T-helper 17 cell (primary cell): ENCODE results near the gene ELL. TPM values are rescaled to one million over a fixed set of nuclear protein-coding genes. Genes with fewer than 3 reads are reported as not detected.

Source experiments
- ATAC-seq: fragments of 150-1000 bp; cut with Tn5 transposase; 2 replicates; pipeline ENCODE4 v1.10.0; 2021; ENCODE audit warnings: mild to moderate bottlenecking, moderate library complexity
- DNase-seq, 3 donors: peaks; one replicate each; pipeline versions ENCODE4 v3.0.0 to v3.0.0-alpha.2; 2020 to 2021
- H3K9me3 ChIP-seq: one replicate; pipeline ENCODE4 v1.7.0; 2013; ENCODE audit warnings: low read length, mild to moderate bottlenecking; ENCODE audit not compliant: control insufficient read depth, poor library complexity, severe bottlenecking
- H3K27ac Mint-ChIP-seq: one replicate; pipeline ENCODE4 v1.8.0; 2022; ENCODE audit warnings: mild to moderate bottlenecking, moderate library complexity, mixed read lengths
- H3K27me3 Mint-ChIP-seq: one replicate; pipeline ENCODE4 v1.8.0; 2022; ENCODE audit warnings: mixed read lengths
- H3K36me3 Mint-ChIP-seq: one replicate; pipeline ENCODE4 v1.8.0; 2022; ENCODE audit warnings: low read depth, mixed read lengths
- H3K4me1 Mint-ChIP-seq: one replicate; pipeline ENCODE4 v1.8.0; 2022; ENCODE audit warnings: mild to moderate bottlenecking, mixed read lengths
- H3K4me3 Mint-ChIP-seq: one replicate; pipeline ENCODE4 v1.8.0; 2022; ENCODE audit warnings: mild to moderate bottlenecking, moderate library complexity, mixed read lengths
- total RNA-seq, 4 donors: library from RNA in 2 of 4; stranded (reverse) in 2 of 4; gene quantifications; one replicate each; pipeline ENCODE4 v1.2.3 and lab custom pipeline; 2022 to 2026

ELL gene
- total RNA-seq, 2 donors from 2014 or later = 51.0 to 62.8 TPM

- DNase-seq (peak; percentile 100), ATAC-seq (peak; percentile 89)
- H3K9me3 ChIP-seq = no peaks in the 10 kb centered on the region
- peaks cover 22% of the 10 kb centered on the region for H3K4me1 Mint-ChIP-seq
- peak overlapping the region; percentile 99 for H3K4me3 Mint-ChIP-seq
- no peaks in the 10 kb centered on the region for H3K27me3 Mint-ChIP-seq
- H3K27ac Mint-ChIP-seq = peak overlapping the region; percentile 95
- no peaks in the 10 kb centered on the region for H3K36me3 Mint-ChIP-seq
Observed at GRCh38 chr19:18522124-18522861, 423 bp upstream of the ELL start.

DNA sequence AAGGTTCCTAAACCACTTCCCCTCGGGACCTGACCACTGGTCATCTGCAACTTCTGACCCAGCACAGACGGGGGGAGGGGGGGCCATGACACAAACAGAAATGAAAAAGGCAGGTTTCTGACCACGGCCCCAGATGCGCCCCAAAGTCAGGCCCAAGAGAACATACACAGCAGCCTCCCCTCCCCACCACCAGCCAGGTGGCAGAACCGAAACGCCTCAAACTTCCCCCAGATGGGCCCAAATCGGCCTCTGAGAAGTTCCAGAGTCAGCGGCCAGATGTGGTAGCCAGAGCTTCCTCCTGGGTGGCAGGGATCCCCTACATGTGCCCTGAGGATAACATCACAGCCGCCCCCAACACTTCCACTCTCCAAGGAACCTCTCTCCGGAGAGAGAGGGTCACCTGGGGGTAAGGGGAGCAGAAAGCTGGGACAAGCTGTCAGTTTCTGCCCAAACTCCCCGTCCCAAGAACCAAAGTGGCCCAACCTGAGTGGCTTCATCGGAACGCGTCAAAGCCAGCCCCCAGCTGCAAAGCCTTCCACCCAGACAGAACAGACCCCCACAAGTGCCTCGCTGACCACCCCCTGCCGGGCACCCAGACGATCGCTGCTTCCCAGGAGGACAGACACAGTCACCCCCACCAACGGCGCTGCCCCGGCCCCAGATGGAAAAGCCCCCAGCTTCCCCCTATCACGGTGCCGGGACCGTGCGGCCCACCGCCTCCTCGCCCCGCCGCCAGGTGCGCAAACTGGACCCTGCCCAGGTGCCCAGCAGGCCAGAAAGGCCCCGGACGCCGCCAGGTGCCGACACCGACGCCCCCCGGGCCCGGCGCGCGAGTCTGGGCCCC lies 800 bp downstream of the ELL start:
- Mint-ChIP-seq H3K4me1 (peaks cover 31% of the 10 kb centered on the region), H3K27ac (peak overlapping the region; percentile 95), H3K4me3 (peak overlapping the region; percentile 99), H3K27me3 (no peaks in the 10 kb centered on the region), H3K36me3 (no peaks in the 10 kb centered on the region)
- DNase-seq = no peak
- no peaks in the 10 kb centered on the region for H3K9me3 ChIP-seq
- no peak for ATAC-seq

DNA sequence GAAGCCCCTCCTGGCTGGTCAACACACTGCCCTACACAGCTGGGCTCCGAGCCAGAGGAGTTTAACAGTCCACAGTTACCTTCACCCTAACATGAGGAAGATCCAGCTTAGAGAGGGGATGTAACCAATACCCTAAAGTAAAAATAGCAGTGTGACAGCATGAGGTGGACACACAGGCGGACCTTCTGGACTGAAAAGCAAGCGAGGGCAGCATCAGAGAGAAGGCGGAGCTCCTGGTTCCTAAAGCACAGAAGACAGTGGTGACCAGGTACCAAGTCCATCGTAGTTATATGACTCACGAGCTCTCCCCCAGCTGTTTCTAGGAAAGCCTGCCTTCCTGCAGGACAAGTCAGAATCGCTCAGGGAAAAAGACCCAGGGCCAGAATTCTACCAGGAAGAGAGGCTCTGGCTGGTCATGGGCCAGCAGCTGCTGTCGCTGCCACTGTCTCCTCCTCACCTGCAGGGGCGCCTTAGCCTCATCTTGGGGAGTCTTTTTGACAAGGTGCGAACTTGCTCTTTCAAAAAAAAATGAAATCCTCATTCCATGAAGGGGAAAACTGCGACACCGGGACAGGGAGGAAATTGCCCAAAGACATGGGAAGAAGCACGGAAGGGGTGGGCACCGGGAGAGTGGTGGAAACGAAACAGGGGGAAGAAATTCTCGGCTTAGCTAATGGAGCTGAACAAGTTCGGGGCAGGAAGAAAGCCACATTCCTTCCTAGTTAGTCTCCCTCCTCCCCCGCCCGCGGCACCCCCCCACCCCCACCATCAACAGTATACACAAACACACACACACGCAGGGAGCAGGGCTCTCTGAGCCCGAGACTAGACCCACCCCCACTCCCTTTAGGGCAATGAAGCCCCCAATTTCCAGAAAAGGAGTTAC lies 1.7 kb downstream of the ELL start:
- no peak for ATAC-seq
- H3K27ac Mint-ChIP-seq = peak overlapping the region; percentile 95
- no peaks in the 10 kb centered on the region for H3K36me3 Mint-ChIP-seq
- no peaks in the 10 kb centered on the region for H3K9me3 ChIP-seq
- no peaks in the 10 kb centered on the region for H3K27me3 Mint-ChIP-seq
- peaks cover 32% of the 10 kb centered on the region for H3K4me1 Mint-ChIP-seq
- H3K4me3 Mint-ChIP-seq = peak overlapping the region; percentile 99
- DNase-seq = peak; percentile 34 to 48 (median 39)

DNA sequence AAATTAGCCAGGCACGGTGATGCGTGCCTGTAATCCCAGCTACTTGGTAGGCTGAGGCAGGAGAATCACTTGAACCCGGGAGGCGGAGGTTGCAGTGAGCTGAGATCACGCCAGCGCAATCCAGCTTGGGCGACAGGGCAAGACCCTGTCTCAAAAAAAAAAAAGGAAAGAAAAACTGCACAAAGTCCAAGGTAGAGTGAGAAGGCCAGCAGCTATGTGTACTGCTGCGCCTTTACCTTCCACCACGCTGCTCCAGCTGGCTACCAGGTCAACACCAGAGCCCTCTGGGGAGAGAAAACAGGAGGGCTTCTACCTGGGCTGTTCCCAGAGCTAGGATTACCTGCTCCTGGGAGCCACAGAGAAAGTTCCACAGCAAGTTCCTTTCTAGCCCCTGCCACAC lies 3.2 kb downstream of the ELL start:
- Mint-ChIP-seq H3K4me3 (no peak overlapping the region), H3K27ac (peak overlapping the region; percentile 39), H3K27me3 (no peaks in the 10 kb centered on the region), H3K36me3 (no peaks in the 10 kb centered on the region), H3K4me1 (peaks cover 40% of the 10 kb centered on the region)
- no peaks in the 10 kb centered on the region for H3K9me3 ChIP-seq
- no peak for ATAC-seq
- DNase-seq = no peak

GRCh38 chr19:18517606-18518005 lies 4.3 kb downstream of the ELL start:
- Mint-ChIP-seq H3K4me1 (peaks cover 47% of the 10 kb centered on the region), H3K4me3 (no peak overlapping the region), H3K27ac (peak overlapping the region; percentile 39), H3K36me3 (no peaks in the 10 kb centered on the region), H3K27me3 (no peaks in the 10 kb centered on the region)
- no peak for DNase-seq
- no peaks in the 10 kb centered on the region for H3K9me3 ChIP-seq
- no peak for ATAC-seq

GRCh38 chr19:18515959-18516358 lies 5.9 kb downstream of the ELL start:
- ATAC-seq (no peak), DNase-seq (no peak)
- peak overlapping the region; percentile 70 for H3K27ac Mint-ChIP-seq
- no peaks in the 10 kb centered on the region for H3K9me3 ChIP-seq
- H3K27me3 Mint-ChIP-seq = no peaks in the 10 kb centered on the region
- peak overlapping the region; percentile 12 for H3K4me3 Mint-ChIP-seq
- H3K4me1 Mint-ChIP-seq = peaks cover 47% of the 10 kb centered on the region
- H3K36me3 Mint-ChIP-seq = no peaks in the 10 kb centered on the region

- H3K4me3 Mint-ChIP-seq = peak overlapping the region; percentile 1
- peak overlapping the region; percentile 70 for H3K27ac Mint-ChIP-seq
- no peaks in the 10 kb centered on the region for H3K27me3 Mint-ChIP-seq
- peak in 1 of 3 donors; percentile 40 for DNase-seq
- peaks cover 50% of the 10 kb centered on the region for H3K4me1 Mint-ChIP-seq
- ATAC-seq = peak; percentile 80
- no peaks in the 10 kb centered on the region for H3K36me3 Mint-ChIP-seq
- H3K9me3 ChIP-seq = no peaks in the 10 kb centered on the region
Observed at GRCh38 chr19:18514800-18515682, 6.8 kb downstream of the ELL start.

DNA sequence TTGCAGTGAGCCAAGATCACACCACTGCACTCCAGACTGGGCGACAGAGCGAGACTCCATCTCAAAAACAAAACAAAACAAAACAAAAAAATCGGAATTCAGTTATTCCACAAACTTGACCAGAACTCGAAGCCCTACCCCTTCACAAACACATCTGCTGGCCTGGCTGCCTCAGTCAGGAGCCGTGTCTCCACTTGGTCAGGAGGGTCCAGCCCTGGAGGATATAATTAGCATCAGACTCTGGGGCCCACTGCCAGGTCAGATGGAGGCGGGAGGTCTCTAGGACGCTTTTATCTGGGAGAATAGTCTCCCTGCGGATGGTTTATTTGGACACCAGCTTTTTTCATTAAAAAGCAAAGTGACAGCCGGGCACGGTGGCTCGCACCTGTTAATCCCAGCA lies 8.0 kb downstream of the ELL start:
- peak overlapping the region; percentile 19 for H3K4me3 Mint-ChIP-seq
- H3K9me3 ChIP-seq = no peaks in the 10 kb centered on the region
- H3K4me1 Mint-ChIP-seq = peaks cover 46% of the 10 kb centered on the region
- no peaks in the 10 kb centered on the region for H3K36me3 Mint-ChIP-seq
- DNase-seq = no peak
- peak overlapping the region; percentile 65 for H3K27ac Mint-ChIP-seq
- no peak for ATAC-seq
- no peaks in the 10 kb centered on the region for H3K27me3 Mint-ChIP-seq

- DNase-seq = no peak
- H3K9me3 ChIP-seq = no peaks in the 10 kb centered on the region
- H3K36me3 Mint-ChIP-seq = no peaks in the 10 kb centered on the region
- H3K27ac Mint-ChIP-seq = no peak overlapping the region
- H3K27me3 Mint-ChIP-seq = no peaks in the 10 kb centered on the region
- peaks cover 55% of the 10 kb centered on the region for H3K4me1 Mint-ChIP-seq
- no peak overlapping the region for H3K4me3 Mint-ChIP-seq
- no peak for ATAC-seq
Observed at GRCh38 chr19:18510216-18510615, 11.7 kb downstream of the ELL start.

DNA sequence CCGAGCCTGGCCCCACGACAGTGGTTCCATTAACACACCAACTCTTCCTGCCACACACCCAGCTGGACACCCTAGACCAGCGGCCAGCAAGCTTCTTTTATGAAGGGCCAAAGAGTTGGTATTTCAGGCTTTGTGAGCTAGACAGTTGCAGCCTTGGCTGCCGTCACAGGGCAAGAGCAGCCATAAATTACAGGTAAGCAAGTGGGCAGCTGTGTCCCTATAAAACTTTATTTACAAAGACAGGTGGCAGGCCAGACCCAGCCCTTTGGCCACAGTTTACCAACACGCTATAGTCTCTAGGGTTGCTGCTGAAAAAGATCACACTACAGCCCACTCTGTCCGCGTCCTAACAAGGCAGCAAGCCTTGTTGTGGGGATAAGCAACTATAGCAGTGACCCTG lies 13.3 kb downstream of the ELL start:
- peaks cover 54% of the 10 kb centered on the region for H3K4me1 Mint-ChIP-seq
- no peak for DNase-seq
- no peaks in the 10 kb centered on the region for H3K27me3 Mint-ChIP-seq
- no peaks in the 10 kb centered on the region for H3K36me3 Mint-ChIP-seq
- H3K9me3 ChIP-seq = no peaks in the 10 kb centered on the region
- H3K4me3 Mint-ChIP-seq = peak overlapping the region; percentile 49
- peak overlapping the region; percentile 97 for H3K27ac Mint-ChIP-seq
- no peak for ATAC-seq

- peak overlapping the region; percentile 82 for H3K4me3 Mint-ChIP-seq
- ATAC-seq (peak; percentile 13), DNase-seq (no peak)
- H3K9me3 ChIP-seq = no peaks in the 10 kb centered on the region
- no peaks in the 10 kb centered on the region for H3K27me3 Mint-ChIP-seq
- H3K27ac Mint-ChIP-seq = peak overlapping the region; percentile 97
- peaks cover 52% of the 10 kb centered on the region for H3K4me1 Mint-ChIP-seq
- no peaks in the 10 kb centered on the region for H3K36me3 Mint-ChIP-seq
Observed at GRCh38 chr19:18507727-18508440, 14.0 kb downstream of the ELL start.
